ENCODE results near the gene HOXA11.
A peak's percentile ranks its signal among the peaks of the same experiment; 100 is the strongest.

The HOXA11 gene

DNA sequence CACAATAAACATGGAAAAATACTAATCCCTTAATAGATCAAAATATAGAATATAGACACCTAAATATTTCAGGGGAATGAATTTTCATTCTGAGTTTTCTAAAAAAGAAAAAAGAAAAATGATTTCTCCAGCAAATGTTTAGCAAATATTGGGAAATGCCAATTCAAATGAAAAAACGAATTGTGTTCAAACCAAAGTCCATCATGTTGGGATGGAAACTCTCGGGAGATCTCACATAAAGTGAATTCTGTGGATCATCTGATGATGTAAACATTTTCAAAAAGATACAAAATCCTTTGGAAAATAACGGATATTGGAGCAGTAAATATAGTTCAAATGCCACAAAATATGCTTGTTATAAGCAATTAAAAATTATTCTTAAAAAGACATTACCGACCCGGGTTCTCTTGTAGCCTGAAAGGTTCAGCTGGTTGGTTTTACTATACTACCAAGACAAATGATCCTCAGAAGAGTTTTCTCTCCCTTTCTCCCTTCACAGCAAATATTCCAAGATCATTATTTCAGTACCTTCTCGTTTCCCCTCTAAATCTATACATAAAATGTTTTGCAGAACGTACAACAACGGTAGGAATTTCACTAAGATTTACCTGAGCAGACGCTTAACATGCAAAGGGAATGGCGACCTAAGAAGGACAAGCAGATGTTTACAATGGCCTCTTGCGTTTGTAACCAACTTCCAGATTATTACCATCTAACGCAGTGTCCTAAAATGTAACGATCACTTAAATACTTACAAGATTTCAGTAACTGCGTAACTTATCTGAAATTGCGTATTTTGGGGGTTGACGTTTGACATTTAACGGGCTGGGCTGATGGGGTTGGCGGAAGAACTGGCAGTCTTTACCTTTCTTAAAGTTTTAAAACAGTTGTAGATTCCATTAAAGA, 12.4 kb upstream of the HOXA11 start:
- TF ChIP-seq, protein P1, sequence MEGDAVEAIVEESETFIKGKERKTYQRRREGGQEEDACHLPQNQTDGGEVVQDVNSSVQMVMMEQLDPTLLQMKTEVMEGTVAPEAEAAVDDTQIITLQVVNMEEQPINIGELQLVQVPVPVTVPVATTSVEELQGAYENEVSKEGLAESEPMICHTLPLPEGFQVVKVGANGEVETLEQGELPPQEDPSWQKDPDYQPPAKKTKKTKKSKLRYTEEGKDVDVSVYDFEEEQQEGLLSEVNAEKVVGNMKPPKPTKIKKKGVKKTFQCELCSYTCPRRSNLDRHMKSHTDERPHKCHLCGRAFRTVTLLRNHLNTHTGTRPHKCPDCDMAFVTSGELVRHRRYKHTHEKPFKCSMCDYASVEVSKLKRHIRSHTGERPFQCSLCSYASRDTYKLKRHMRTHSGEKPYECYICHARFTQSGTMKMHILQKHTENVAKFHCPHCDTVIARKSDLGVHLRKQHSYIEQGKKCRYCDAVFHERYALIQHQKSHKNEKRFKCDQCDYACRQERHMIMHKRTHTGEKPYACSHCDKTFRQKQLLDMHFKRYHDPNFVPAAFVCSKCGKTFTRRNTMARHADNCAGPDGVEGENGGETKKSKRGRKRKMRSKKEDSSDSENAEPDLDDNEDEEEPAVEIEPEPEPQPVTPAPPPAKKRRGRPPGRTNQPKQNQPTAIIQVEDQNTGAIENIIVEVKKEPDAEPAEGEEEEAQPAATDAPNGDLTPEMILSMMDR (IDR thresholded peaks at IDR 0.05), result no peak
- H3K9me3 ChIP-seq (ENCODE audit: control insufficient read depth, low read length), result no peaks in the 10 kb centered on the region
- peaks cover 16% of the 10 kb centered on the region for H3K27me3 ChIP-seq (ENCODE audit: control insufficient read depth, insufficient read depth, low read length)
- no peak overlapping the region for H3K4me3 ChIP-seq (ENCODE audit: low read depth, low read length)
- H3K4me2 ChIP-seq (ENCODE audit: low read length), result no peak overlapping the region
- H3K9ac ChIP-seq, result no peak overlapping the region
- no peaks in the 10 kb centered on the region for H3K79me2 ChIP-seq
- H2AFZ ChIP-seq, result no peak overlapping the region
- no peaks in the 10 kb centered on the region for H3K36me3 ChIP-seq (ENCODE audit: control insufficient read depth, insufficient read depth, low read length)
- no peaks in the 10 kb centered on the region for H3K4me1 ChIP-seq
- no peak overlapping the region for H3K27ac ChIP-seq

DNA sequence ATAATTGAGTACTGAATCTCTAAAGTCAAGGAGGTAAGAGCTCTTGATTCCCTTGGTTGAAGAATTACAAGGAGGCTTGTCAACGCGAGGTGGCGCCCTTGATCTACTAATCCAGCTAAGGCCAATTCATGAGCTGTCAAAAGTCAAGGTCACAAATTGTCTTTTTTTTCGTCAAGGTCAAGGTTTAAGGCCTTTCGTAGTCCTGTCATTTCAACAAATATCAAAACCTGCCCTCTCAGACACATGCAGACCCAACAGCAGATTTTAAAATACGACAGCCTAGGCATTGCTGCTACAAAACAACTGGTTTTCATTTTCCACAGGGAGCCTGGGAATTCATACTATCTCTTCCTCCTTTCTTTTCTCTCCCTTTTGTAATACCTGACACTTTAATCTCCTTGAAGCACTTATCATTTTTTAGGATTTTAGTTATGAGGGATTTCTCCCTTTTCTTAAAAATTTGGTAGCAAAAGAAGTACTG, 11.3 kb upstream of the HOXA11 start:
- Histone ChIP-seq H3K4me3 (ENCODE audit: low read depth, low read length) (no peak overlapping the region), H3K4me2 (ENCODE audit: low read length) (no peak overlapping the region)

DNA sequence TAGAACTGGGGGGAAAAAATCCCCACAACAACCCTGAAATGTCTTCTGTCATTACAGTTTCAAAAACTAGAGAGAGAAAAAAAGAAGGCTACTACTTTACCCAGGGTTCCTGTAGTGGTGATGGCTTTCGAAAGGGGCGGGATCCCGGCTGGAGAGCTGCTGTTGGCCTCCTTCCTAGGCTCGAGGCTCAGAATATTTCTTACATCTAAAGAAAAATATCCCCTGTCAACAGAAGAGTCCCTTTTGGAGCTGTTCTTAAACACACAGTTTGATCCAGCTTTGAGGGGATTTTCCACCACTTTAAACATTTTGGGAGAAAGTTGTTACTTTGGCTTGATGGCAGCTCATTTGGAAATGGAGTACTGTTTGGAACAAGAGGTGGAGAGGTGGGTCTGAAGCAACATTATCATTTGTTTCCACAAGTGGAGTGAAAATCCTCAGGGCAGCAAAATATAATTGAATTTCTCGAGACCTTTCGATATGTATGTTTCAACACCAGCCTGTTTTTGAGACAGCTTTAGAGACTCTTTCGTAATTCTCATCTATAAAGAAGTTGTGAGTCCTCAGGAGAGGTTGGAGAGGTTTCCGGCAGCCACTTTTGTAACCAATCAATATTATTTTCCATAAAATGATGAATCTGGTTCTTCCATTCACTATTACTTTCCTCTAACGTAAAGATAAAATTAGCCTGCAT, 9.8 kb upstream of the HOXA11 start:
- no peak overlapping the region for H3K27ac ChIP-seq
- no peak overlapping the region for H2AFZ ChIP-seq
- H3K9ac ChIP-seq, result no peak overlapping the region
- peaks cover 18% of the 10 kb centered on the region for H3K27me3 ChIP-seq (ENCODE audit: control insufficient read depth, insufficient read depth, low read length)
- no peak overlapping the region for H3K4me2 ChIP-seq (ENCODE audit: low read length)
- TF ChIP-seq, protein P1 (IDR thresholded peaks at IDR 0.05), result no peak
- H3K9me3 ChIP-seq (ENCODE audit: control insufficient read depth, low read length), result no peaks in the 10 kb centered on the region
- H3K79me2 ChIP-seq, result no peaks in the 10 kb centered on the region
- no peaks in the 10 kb centered on the region for H3K4me1 ChIP-seq
- no peaks in the 10 kb centered on the region for H3K36me3 ChIP-seq (ENCODE audit: control insufficient read depth, insufficient read depth, low read length)
- H3K4me3 ChIP-seq (ENCODE audit: low read depth, low read length), result no peak overlapping the region

More for the DNA sequence above, 11.3 kb upstream of the HOXA11 start:
- Histone ChIP-seq H3K27me3 (ENCODE audit: control insufficient read depth, insufficient read depth, low read length) (peaks cover 13% of the 10 kb centered on the region), H3K79me2 (no peaks in the 10 kb centered on the region), H3K36me3 (ENCODE audit: control insufficient read depth, insufficient read depth, low read length) (no peaks in the 10 kb centered on the region), H3K27ac (no peak overlapping the region), H2AFZ (no peak overlapping the region), H3K4me1 (no peaks in the 10 kb centered on the region), H3K9ac (no peak overlapping the region), H3K9me3 (ENCODE audit: control insufficient read depth, low read length) (no peaks in the 10 kb centered on the region)
- TF ChIP-seq, protein P1 (IDR thresholded peaks at IDR 0.05), result peak; percentile 37

DNA sequence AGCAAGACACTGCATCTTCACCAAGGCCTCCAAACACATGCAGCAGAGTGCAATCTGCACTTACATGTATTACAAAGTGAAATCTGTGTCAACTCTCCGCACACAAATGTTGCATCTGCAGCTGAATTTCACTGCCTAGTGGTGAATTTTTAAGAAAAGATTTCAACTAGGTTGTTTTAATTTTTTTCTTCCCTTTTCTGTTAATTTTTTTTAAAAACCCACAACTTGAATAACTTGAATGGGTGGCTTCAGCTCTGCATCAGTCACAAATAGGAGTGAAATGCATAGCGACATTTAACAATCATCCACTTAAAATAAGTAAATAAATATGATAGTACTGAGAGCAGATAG, 8.9 kb upstream of the HOXA11 start:
- Histone ChIP-seq H3K9me3 (ENCODE audit: control insufficient read depth, low read length) (no peaks in the 10 kb centered on the region), H3K27ac (no peak overlapping the region), H3K4me1 (no peaks in the 10 kb centered on the region), H2AFZ (no peak overlapping the region), H3K4me2 (ENCODE audit: low read length) (no peak overlapping the region), H3K36me3 (ENCODE audit: control insufficient read depth, insufficient read depth, low read length) (no peaks in the 10 kb centered on the region), H3K9ac (no peak overlapping the region), H3K27me3 (ENCODE audit: control insufficient read depth, insufficient read depth, low read length) (peaks cover 18% of the 10 kb centered on the region), H3K79me2 (no peaks in the 10 kb centered on the region), H3K4me3 (ENCODE audit: low read depth, low read length) (no peak overlapping the region)
- TF ChIP-seq, protein P1 (IDR thresholded peaks at IDR 0.05), result no peak

All from parathyroid adenoma (tissue), 2 donors.